ENCODE results near the gene FRS3. TPM values are rescaled to one million over a fixed set of nuclear protein-coding genes. Genes with fewer than 3 reads are reported as not detected.

Gene FRS3
- 0.84 and 1.4 TPM in 2 replicates for total RNA-seq
- polyA plus RNA-seq, result 4.0 and 8.4 TPM in 2 replicates

GRCh38 chr6:41779788-41780550 lies at the start of gene FRS3:
Gene FRS3 (minus strand): TSS chr6:41779900. CDS start chr6:41776987, 2,913 bp downstream.
- H3K9me2 ChIP-seq (replicated peaks; ENCODE audit: insufficient read depth), result no peaks in the 10 kb centered on the region
- H3K27ac ChIP-seq, result peak within 1 kb of the TSS; percentile 67
- H3K4me1 ChIP-seq (ENCODE audit: insufficient read depth), result peaks cover 18% of the 10 kb centered on the region
- H3K4me3 ChIP-seq, result peak within 1 kb of the TSS; percentile 83
- no peaks in the 10 kb centered on the region for H3K27me3 ChIP-seq
- peak within 1 kb of the TSS; percentile 96 for H3K4me2 ChIP-seq
- no peaks in the 10 kb centered on the region for H3K36me3 ChIP-seq (replicated peaks; ENCODE audit: insufficient read depth, low read depth)
- no peaks in the 10 kb centered on the region for H3K9me3 ChIP-seq (ENCODE audit: low read depth)
- no peaks in the 10 kb centered on the region for H4K20me1 ChIP-seq (ENCODE audit: insufficient read depth, poor library complexity, severe bottlenecking)
- WGBS (ENCODE audit: low lambda C conversion rate, missing lambda C conversion rate), result 0% methylated on average over 15 of the region's 73 CpGs
- peak; percentile 97 for DNase-seq (ENCODE audit: low spot score)
- H3K79me2 ChIP-seq, result peaks cover 11% of the 10 kb centered on the region
- TF ChIP-seq CTCF (IDR thresholded peaks at IDR 0.05; ENCODE audit: poor library complexity) (peak; percentile 99), EZH2phosphoT487 (IDR thresholded peaks at IDR 0.05; ENCODE audit: low read depth, severe bottlenecking, unreplicated experiment) (no peak)
- peak within 1 kb of the TSS; percentile 86 for H2AFZ ChIP-seq

GRCh38 chr6:41826343-41827022 lies 46.8 kb upstream of the FRS3 start:
- 100% methylated on average over 2 of the region's 2 CpGs for WGBS (ENCODE audit: low lambda C conversion rate, missing lambda C conversion rate)
- H3K4me3 ChIP-seq, result no peak overlapping the region
- no peak overlapping the region for H2AFZ ChIP-seq
- H3K36me3 ChIP-seq (replicated peaks; ENCODE audit: insufficient read depth, low read depth), result no peaks in the 10 kb centered on the region
- no peaks in the 10 kb centered on the region for H3K4me1 ChIP-seq (ENCODE audit: insufficient read depth)
- no peak overlapping the region for H3K27ac ChIP-seq
- no peaks in the 10 kb centered on the region for H3K79me2 ChIP-seq
- no peak for DNase-seq (ENCODE audit: low spot score)
- no peaks in the 10 kb centered on the region for H3K9me3 ChIP-seq (ENCODE audit: low read depth)
- no peaks in the 10 kb centered on the region for H3K27me3 ChIP-seq
- TF ChIP-seq EZH2 (IDR thresholded peaks at IDR 0.05; ENCODE audit: borderline replicate concordance) (no peak), CTCF (IDR thresholded peaks at IDR 0.05; ENCODE audit: poor library complexity) (no peak), EZH2phosphoT487 (IDR thresholded peaks at IDR 0.05; ENCODE audit: low read depth, severe bottlenecking, unreplicated experiment) (no peak)
- no peaks in the 10 kb centered on the region for H4K20me1 ChIP-seq (ENCODE audit: insufficient read depth, poor library complexity, severe bottlenecking)
- H3K9me2 ChIP-seq (replicated peaks; ENCODE audit: insufficient read depth), result no peaks in the 10 kb centered on the region
- H3K4me2 ChIP-seq, result no peak overlapping the region

- Histone ChIP-seq H3K9me2 (replicated peaks; ENCODE audit: insufficient read depth) (no peaks in the 10 kb centered on the region), H4K20me1 (ENCODE audit: insufficient read depth, poor library complexity, severe bottlenecking) (no peaks in the 10 kb centered on the region), H3K79me2 (no peaks in the 10 kb centered on the region), H3K27ac (peak overlapping the region; percentile 48), H3K36me3 (replicated peaks; ENCODE audit: insufficient read depth, low read depth) (no peaks in the 10 kb centered on the region), H3K4me3 (no peak overlapping the region), H3K9me3 (ENCODE audit: low read depth) (no peaks in the 10 kb centered on the region), H3K4me1 (ENCODE audit: insufficient read depth) (no peaks in the 10 kb centered on the region), H3K27me3 (no peaks in the 10 kb centered on the region), H2AFZ (no peak overlapping the region), H3K4me2 (no peak overlapping the region)
- peak; percentile 38 for DNase-seq (ENCODE audit: low spot score)
- WGBS (ENCODE audit: low lambda C conversion rate, missing lambda C conversion rate), result 79% methylated on average over 13 of the region's 13 CpGs
- TF ChIP-seq EZH2phosphoT487 (IDR thresholded peaks at IDR 0.05; ENCODE audit: low read depth, severe bottlenecking, unreplicated experiment) (no peak), CTCF (IDR thresholded peaks at IDR 0.05; ENCODE audit: poor library complexity) (no peak), EZH2 (IDR thresholded peaks at IDR 0.05; ENCODE audit: borderline replicate concordance) (no peak)
Measured at GRCh38 chr6:41824571-41825569, 45.2 kb upstream of the FRS3 start.

Measured in hepatocyte (in vitro differentiated cells).